SK-N-SH (cell line): Measurements from ENCODE around the gene ROR2. TPM values are rescaled to one million over a fixed set of nuclear protein-coding genes. Genes with fewer than 3 reads are reported as not detected.

Experiments used
- CTCF ChIA-PET: fragments of 300-600, 350-600 bp; formaldehyde crosslinking; extraction: SDS; loops from one replicate; lab custom pipeline; 2021; lab: Yijun Ruan, JAX
- POLR2A ChIA-PET: fragments of 350-600 bp; sonication (Branson Sonifier 250); formaldehyde crosslinking; extraction: SDS; loops from one replicate; lab custom pipeline; 2020; ENCODE audit warnings: antibody characterized with exemption, inconsistent platforms; lab: Yijun Ruan, JAX
- DNase-seq: peaks from one replicate; pipeline ENCODE4 v3.0.0; 2012
- H2AFZ ChIP-seq: fragments of 200-600 bp; sonication (generic); 2 replicates; pipeline ENCODE4 v1.8.1; 2016; ENCODE audit warnings: antibody characterized with exemption, mild to moderate bottlenecking, low read depth
- H3F3A ChIP-seq: fragments of 200-600 bp; sonication (generic); replicated peaks from 2 replicates; pipeline ENCODE3; 2016; ENCODE audit warnings: antibody characterized with exemption, mild to moderate bottlenecking; ENCODE audit not compliant: insufficient read depth
- H3K27ac ChIP-seq, 2 experiments: fragments of 200-500 bp in 1 of 2; fragments of 200-600 bp in 1 of 2; sonication (Bioruptor generic) in 1 of 2; sonication (generic), shearing (Covaris generic) in 1 of 2; 2 replicates each; pipeline versions ENCODE4 v1.5.1 to v1.6.1; 2014 to 2016; ENCODE audit warnings: low read depth in 2 of 2, inconsistent platforms in 1 of 2, low read length in 1 of 2, mild to moderate bottlenecking in 1 of 2, mixed read lengths in 1 of 2
- H3K27me3 ChIP-seq: fragments of 200-600 bp; sonication (generic), shearing (Covaris generic); 2 replicates; pipeline ENCODE4 v1.6.1; 2016; ENCODE audit warnings: mixed run types; ENCODE audit not compliant: insufficient read depth
- H3K36me3 ChIP-seq, 2 experiments: fragments of 200-500 bp in 1 of 2; fragments of 200-600 bp in 1 of 2; sonication (Bioruptor generic) in 1 of 2; sonication (generic) in 1 of 2; replicated peaks in 1 of 2; 2 replicates each; pipeline versions ENCODE3 to v1.5.1; 2014 to 2016; ENCODE audit warnings: low read length in 1 of 2, mild to moderate bottlenecking in 1 of 2; ENCODE audit not compliant: insufficient read depth in 2 of 2, control insufficient read depth in 1 of 2
- H3K4me1 ChIP-seq, 2 experiments: fragments of 200-500 bp in 1 of 2; fragments of 200-600 bp in 1 of 2; sonication (Bioruptor generic) in 1 of 2; sonication (generic), shearing (Covaris generic) in 1 of 2; 2 replicates each; pipeline versions ENCODE4 v1.5.1 to v1.6.1; 2014 to 2016; ENCODE audit warnings: low read depth in 1 of 2, low read length in 1 of 2, mixed run types in 1 of 2; ENCODE audit not compliant: insufficient read depth in 2 of 2, control insufficient read depth in 1 of 2
- H3K4me2 ChIP-seq: fragments of 200-600 bp; sonication (generic), shearing (Covaris generic); 2 replicates; pipeline ENCODE4 v1.6.1; 2017; ENCODE audit warnings: mixed run types
- H3K4me3 ChIP-seq, 2 experiments: fragments of 200-500 bp in 1 of 2; fragments of 200-600 bp in 1 of 2; sonication (Bioruptor generic) in 1 of 2; sonication (generic), shearing (Covaris generic) in 1 of 2; 2 replicates each; pipeline versions ENCODE4 v1.5.1 to v1.8.1; 2014 to 2016; ENCODE audit warnings: low read depth in 2 of 2, inconsistent platforms in 1 of 2, low read length in 1 of 2, mild to moderate bottlenecking in 1 of 2, mixed read lengths in 1 of 2, moderate library complexity in 1 of 2
- H3K79me2 ChIP-seq: fragments of 200-600 bp; sonication (generic); 2 replicates; pipeline ENCODE4 v1.8.1; 2017; ENCODE audit warnings: mild to moderate bottlenecking; ENCODE audit not compliant: insufficient read depth
- H3K9ac ChIP-seq: fragments of 200-600 bp; sonication (generic); 2 replicates; pipeline ENCODE4 v1.6.1; 2017; ENCODE audit warnings: mixed run types
- H3K9me2 ChIP-seq: fragments of 200-600 bp; sonication (generic); 2 replicates; pipeline ENCODE4 v1.6.1; 2017; ENCODE audit warnings: mixed run types
- H3K9me3 ChIP-seq: fragments of 200-600 bp; sonication (generic); 2 replicates; pipeline ENCODE4 v1.6.1; 2017; ENCODE audit warnings: mixed run types, mild to moderate bottlenecking, moderate library complexity
- H4K20me1 ChIP-seq: fragments of 200-600 bp; sonication (generic); 2 replicates; pipeline ENCODE4 v1.6.1; 2017; ENCODE audit warnings: mild to moderate bottlenecking, mixed run types; ENCODE audit not compliant: insufficient read depth
- FOSL2 ChIP-seq: IDR thresholded peaks from 2 replicates; pipeline ENCODE4 v1.4.0; 2012; ENCODE audit warnings: low read depth, mild to moderate bottlenecking, moderate library complexity, borderline replicate concordance
- FOXM1 ChIP-seq: IDR thresholded peaks from 2 replicates; pipeline ENCODE4 v1.4.0; 2012; ENCODE audit warnings: low read depth, mild to moderate bottlenecking
- GABPA ChIP-seq: IDR thresholded peaks from 2 replicates; pipeline ENCODE4 v1.4.0; 2012; ENCODE audit warnings: low read depth, mild to moderate bottlenecking
- GATA2 ChIP-seq: sonication (generic); formaldehyde crosslinking; IDR thresholded peaks from 2 replicates; pipeline ENCODE4 v1.5.0; 2020; ENCODE audit warnings: mild to moderate bottlenecking, missing genetic modification reagents
- JUND ChIP-seq: IDR thresholded peaks from 2 replicates; pipeline ENCODE4 v1.4.0; 2012
- RXRA ChIP-seq: IDR thresholded peaks from 2 replicates; pipeline ENCODE4 v1.4.0; 2012; ENCODE audit warnings: low read depth, mild to moderate bottlenecking, borderline replicate concordance
- SIN3A ChIP-seq: IDR thresholded peaks from 2 replicates; pipeline ENCODE4 v1.6.1; 2012; ENCODE audit warnings: low read depth, mild to moderate bottlenecking, low read length, moderate library complexity, borderline replicate concordance
- SMC3 ChIP-seq: IDR thresholded peaks from 2 replicates; pipeline ENCODE4 v1.6.1; 2012; ENCODE audit warnings: low read depth, low read length, improper control_type of control experiment
- TAF1 ChIP-seq: IDR thresholded peaks from 2 replicates; pipeline ENCODE4 v1.6.1; 2012; ENCODE audit warnings: low read depth, mild to moderate bottlenecking, low read length, moderate library complexity, borderline replicate concordance
- TEAD4 ChIP-seq: IDR thresholded peaks from 2 replicates; pipeline ENCODE4 v1.4.0; 2012; ENCODE audit warnings: mild to moderate bottlenecking, borderline replicate concordance; ENCODE audit not compliant: insufficient read depth
- WGBS: methylation state at CpG from one replicate; pipeline ENCODE4 v1.1.6; 2017; ENCODE audit warnings: low lambda C conversion rate; 5-methylcytosine and 5-hydroxymethylcytosine counted together
- polyA plus RNA-seq, 3 experiments: library from polyadenylated mRNA; depleted of rRNA; stranded (reverse); fragments of >200 nt; gene quantifications; 2 replicates each; pipeline ENCODE4 v1.2.3, GENCODE V29; 2012
- TF ChIP-seq, protein P1 (sequence below): fragments of 200-600 bp; sonication (generic); IDR thresholded peaks from 2 replicates; pipeline ENCODE4 v1.6.1; 2017; ENCODE audit warnings: antibody characterized with exemption, mild to moderate bottlenecking, moderate library complexity
- TF ChIP-seq, protein P2 (sequence below): IDR thresholded peaks from 2 replicates; pipeline ENCODE4 v1.6.1; 2012; ENCODE audit warnings: mild to moderate bottlenecking, low read depth, low read length, moderate library complexity
- TF ChIP-seq, protein P3 (sequence below): fragments of 150-350 bp; IDR thresholded peaks from 2 replicates; pipeline ENCODE4 v1.6.1; 2017; ENCODE audit warnings: antibody characterized with exemption, low read length, low read depth, borderline replicate concordance
- TF ChIP-seq, protein P4 (sequence below): IDR thresholded peaks from 2 replicates; pipeline ENCODE4 v1.4.0; 2012; ENCODE audit warnings: low read depth, borderline replicate concordance
- TF ChIP-seq, protein P5 (sequence below): IDR thresholded peaks from 2 replicates; pipeline ENCODE4; 2012
- TF ChIP-seq, protein P6 (sequence below): fragments of 150-350 bp; IDR thresholded peaks from 2 replicates; pipeline ENCODE4 v1.6.1; 2016; ENCODE audit warnings: mild to moderate bottlenecking, low read depth, low read length

Gene ROR2
- polyA plus RNA-seq, 1 of the 3 experiments (the other 2 are of a cell fraction): 0.43 TPM

DNA sequence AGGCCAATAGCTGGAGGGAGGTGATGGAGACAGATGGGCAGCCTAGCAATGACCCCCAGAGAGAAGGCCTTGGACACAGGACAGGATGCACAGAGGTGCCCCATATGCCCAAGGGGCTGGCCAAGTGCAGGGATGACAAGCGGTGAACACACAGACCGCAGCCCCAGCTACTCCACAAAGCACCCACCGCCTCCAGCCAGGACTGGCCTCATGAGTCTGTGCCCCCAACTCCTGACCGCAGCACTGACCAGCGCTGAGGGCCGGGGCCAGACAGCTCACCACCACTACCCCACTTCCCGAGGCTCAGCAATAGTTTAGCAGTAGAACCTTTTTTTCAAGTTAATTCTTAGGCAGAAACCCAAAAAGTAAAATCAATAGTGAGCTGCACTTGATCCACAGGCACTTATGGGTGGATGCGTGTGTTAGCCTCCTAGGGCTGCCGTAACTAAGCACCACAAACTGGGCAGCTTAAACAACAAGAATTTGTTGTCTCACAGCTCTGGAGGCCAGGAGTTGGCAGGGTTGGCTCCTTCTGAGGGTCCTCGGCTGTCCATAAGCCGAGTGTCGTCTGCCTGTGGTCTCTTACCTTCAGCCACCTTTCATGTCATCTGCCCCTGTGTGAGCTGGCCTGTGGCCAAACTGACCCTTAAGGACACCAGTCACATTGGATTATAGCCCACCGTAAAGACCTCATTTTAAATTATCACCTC is 14.1 kb downstream of the ROR2 start:
- Histone ChIP-seq H3K4me2 (no peak overlapping the region), H3F3A (no peaks in the 10 kb centered on the region), H3K27ac (peak overlapping the region in 1 of 2 experiments; percentile 26; a peak in 1 of 4 replicates), H3K4me3 (no peak overlapping the region), H4K20me1 (no peaks in the 10 kb centered on the region), H2AFZ (no peak overlapping the region), H3K9me3 (peaks cover under 1% of the 10 kb centered on the region; the same call in 1 of the 2 replicates), H3K9ac (no peak overlapping the region), H3K27me3 (no peaks in the 10 kb centered on the region), H3K4me1 (peaks cover 0 to 18% of the 10 kb centered on the region in 2 experiments; a peak in 2 of 4 replicates), H3K36me3 (no peaks in the 10 kb centered on the region), H3K79me2 (no peaks in the 10 kb centered on the region), H3K9me2 (no peaks in the 10 kb centered on the region)
- WGBS: 88% methylated on average over 10 of the region's 13 CpGs
- no peak for TF ChIP-seq FOXM1
- TF ChIP-seq GABPA: no peak
- TF ChIP-seq TAF1: no peak
- TF ChIP-seq, protein P1, sequence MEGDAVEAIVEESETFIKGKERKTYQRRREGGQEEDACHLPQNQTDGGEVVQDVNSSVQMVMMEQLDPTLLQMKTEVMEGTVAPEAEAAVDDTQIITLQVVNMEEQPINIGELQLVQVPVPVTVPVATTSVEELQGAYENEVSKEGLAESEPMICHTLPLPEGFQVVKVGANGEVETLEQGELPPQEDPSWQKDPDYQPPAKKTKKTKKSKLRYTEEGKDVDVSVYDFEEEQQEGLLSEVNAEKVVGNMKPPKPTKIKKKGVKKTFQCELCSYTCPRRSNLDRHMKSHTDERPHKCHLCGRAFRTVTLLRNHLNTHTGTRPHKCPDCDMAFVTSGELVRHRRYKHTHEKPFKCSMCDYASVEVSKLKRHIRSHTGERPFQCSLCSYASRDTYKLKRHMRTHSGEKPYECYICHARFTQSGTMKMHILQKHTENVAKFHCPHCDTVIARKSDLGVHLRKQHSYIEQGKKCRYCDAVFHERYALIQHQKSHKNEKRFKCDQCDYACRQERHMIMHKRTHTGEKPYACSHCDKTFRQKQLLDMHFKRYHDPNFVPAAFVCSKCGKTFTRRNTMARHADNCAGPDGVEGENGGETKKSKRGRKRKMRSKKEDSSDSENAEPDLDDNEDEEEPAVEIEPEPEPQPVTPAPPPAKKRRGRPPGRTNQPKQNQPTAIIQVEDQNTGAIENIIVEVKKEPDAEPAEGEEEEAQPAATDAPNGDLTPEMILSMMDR: no peak
- TF ChIP-seq RXRA: no peak
- TF ChIP-seq SMC3: no peak
- TF ChIP-seq SIN3A: no peak
- TF ChIP-seq, protein P2, sequence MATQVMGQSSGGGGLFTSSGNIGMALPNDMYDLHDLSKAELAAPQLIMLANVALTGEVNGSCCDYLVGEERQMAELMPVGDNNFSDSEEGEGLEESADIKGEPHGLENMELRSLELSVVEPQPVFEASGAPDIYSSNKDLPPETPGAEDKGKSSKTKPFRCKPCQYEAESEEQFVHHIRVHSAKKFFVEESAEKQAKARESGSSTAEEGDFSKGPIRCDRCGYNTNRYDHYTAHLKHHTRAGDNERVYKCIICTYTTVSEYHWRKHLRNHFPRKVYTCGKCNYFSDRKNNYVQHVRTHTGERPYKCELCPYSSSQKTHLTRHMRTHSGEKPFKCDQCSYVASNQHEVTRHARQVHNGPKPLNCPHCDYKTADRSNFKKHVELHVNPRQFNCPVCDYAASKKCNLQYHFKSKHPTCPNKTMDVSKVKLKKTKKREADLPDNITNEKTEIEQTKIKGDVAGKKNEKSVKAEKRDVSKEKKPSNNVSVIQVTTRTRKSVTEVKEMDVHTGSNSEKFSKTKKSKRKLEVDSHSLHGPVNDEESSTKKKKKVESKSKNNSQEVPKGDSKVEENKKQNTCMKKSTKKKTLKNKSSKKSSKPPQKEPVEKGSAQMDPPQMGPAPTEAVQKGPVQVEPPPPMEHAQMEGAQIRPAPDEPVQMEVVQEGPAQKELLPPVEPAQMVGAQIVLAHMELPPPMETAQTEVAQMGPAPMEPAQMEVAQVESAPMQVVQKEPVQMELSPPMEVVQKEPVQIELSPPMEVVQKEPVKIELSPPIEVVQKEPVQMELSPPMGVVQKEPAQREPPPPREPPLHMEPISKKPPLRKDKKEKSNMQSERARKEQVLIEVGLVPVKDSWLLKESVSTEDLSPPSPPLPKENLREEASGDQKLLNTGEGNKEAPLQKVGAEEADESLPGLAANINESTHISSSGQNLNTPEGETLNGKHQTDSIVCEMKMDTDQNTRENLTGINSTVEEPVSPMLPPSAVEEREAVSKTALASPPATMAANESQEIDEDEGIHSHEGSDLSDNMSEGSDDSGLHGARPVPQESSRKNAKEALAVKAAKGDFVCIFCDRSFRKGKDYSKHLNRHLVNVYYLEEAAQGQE: no peak
- TF ChIP-seq, protein P3, sequence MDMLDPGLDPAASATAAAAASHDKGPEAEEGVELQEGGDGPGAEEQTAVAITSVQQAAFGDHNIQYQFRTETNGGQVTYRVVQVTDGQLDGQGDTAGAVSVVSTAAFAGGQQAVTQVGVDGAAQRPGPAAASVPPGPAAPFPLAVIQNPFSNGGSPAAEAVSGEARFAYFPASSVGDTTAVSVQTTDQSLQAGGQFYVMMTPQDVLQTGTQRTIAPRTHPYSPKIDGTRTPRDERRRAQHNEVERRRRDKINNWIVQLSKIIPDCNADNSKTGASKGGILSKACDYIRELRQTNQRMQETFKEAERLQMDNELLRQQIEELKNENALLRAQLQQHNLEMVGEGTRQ: no peak
- no peak for TF ChIP-seq GATA2 (CRISPR knock-in tag)
- TF ChIP-seq TEAD4: no peak
- TF ChIP-seq, protein P4, sequence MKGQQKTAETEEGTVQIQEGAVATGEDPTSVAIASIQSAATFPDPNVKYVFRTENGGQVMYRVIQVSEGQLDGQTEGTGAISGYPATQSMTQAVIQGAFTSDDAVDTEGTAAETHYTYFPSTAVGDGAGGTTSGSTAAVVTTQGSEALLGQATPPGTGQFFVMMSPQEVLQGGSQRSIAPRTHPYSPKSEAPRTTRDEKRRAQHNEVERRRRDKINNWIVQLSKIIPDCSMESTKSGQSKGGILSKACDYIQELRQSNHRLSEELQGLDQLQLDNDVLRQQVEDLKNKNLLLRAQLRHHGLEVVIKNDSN: no peak
- TF ChIP-seq, protein P5, sequence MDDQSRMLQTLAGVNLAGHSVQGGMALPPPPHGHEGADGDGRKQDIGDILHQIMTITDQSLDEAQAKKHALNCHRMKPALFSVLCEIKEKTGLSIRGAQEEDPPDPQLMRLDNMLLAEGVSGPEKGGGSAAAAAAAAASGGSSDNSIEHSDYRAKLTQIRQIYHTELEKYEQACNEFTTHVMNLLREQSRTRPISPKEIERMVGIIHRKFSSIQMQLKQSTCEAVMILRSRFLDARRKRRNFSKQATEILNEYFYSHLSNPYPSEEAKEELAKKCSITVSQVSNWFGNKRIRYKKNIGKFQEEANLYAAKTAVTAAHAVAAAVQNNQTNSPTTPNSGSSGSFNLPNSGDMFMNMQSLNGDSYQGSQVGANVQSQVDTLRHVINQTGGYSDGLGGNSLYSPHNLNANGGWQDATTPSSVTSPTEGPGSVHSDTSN: no peak
- TF ChIP-seq FOSL2: no peak
- TF ChIP-seq, protein P6, sequence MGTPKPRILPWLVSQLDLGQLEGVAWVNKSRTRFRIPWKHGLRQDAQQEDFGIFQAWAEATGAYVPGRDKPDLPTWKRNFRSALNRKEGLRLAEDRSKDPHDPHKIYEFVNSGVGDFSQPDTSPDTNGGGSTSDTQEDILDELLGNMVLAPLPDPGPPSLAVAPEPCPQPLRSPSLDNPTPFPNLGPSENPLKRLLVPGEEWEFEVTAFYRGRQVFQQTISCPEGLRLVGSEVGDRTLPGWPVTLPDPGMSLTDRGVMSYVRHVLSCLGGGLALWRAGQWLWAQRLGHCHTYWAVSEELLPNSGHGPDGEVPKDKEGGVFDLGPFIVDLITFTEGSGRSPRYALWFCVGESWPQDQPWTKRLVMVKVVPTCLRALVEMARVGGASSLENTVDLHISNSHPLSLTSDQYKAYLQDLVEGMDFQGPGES: no peak
- no peak for TF ChIP-seq JUND
- ChIA-PET POLR2A (interaction anchor here (0.7 kb wide), 1 partner anchor 67 kb away, joined by 3 read pairs; no protein-coding TSS in a partner anchor), CTCF (interaction anchor here (0.7 to 6.5 kb wide), 8 partner anchors 10 to 201 kb away, joined by 3 to 48 read pairs (median 4); partner anchors contain the start of gene ROR2)
- DNase-seq: peak; percentile 19
